Fibroblast of skin of scalp (primary cell): ENCODE measurements around the gene GCN1.
A peak's percentile ranks its signal among the peaks of the same experiment; 100 is the strongest.
"Not testable (repeated sequence)": the region's sequence is repeated elsewhere in the genome, so short reads cannot be mapped to it uniquely, and the experiment has no call there.

ENCODE experiments used
- DNase-seq: peaks from one replicate; pipeline ENCODE4 v3.0.0-alpha.2; 2013

The GCN1 gene

DNA sequence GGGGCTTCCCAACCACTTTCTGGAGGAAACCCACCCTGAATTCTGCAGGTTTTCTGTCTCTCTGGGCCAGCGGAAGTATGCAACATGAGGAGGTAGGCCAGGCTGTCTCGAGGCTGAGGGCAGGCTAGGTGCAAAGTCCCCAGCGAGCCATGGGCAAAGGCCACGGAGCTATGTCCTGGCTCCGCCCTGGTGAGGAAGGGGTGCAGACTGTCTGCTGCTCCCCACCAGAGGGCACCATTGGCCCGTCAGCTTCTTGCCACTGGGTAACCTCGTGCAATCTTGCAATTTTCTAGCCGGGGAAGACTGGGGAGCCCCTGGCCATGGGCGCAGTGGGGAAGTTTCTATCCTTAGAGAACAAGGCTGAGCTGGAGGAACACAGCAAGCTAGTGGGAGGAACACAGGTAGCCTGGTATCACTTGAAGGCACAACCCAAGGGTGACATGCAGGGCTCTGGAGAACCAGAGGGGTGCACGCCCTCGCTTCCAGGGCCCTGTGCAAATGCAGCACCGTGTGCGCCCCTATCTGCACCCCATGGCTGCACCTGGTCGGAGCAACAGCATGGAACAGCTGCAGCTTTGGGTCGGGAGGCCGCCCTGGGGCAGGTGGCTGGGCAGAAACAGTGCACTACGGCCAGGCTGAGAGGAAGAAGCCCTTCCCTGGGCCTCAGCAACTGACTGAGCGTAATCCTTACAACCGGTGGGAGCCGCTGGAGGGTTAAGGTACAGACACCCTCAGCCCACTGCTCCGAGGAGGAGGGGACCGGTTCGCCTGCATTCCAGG is 34.0 kb upstream of the GCN1 start:
- peak; percentile 83 for DNase-seq

DNA sequence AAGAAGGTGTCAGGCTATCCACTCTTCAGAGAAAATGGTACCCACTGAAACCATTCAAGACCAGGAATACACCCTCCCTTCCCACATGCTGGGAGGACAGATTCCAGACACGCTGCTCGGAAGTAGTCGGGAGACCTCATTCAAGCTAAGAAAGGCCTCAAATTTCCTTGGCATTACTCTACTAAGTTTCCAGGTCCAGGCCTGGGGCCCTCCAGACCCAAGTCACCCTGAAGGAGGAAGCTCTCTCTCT is 33.5 kb upstream of the GCN1 start:
- DNase-seq = no peak

DNA sequence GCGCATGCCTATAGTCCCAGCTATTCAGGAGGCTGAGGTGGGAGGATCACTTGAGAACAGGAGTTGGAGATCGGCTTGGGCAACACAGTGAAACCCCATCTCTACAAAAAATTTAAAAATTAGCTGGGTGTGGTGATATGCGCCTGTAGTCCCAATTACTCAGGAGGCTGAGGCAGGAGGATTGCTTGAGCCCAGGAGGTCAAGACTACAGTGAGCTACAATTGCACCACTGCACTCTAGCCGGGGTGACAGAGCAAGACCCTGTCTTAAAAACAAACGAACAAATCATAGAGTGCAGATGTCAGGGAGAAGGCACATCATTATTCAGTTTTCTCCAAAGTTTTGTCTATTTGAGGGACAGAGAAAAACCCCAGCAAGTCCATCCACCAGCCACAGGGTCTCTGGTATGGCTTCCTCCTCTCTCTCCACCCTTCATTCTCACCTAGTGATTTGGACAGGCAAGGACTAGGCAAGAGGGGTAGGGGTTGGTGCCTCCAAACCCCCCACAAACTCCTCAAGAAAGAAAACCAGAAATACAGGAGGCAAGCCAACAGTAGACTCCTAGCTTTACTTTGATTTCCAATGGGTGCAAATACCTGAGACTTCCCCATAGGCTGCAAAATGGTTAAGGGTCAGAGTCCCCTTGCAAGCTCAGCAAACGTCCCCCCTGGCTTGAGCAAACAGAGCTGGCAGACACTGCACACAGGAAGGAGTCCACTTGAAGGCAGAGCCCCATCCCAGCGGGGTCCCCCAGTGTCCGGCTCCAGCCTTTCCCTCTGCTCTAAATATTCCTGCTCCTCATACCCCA is 32.9 kb upstream of the GCN1 start:
- DNase-seq = no peak

DNA sequence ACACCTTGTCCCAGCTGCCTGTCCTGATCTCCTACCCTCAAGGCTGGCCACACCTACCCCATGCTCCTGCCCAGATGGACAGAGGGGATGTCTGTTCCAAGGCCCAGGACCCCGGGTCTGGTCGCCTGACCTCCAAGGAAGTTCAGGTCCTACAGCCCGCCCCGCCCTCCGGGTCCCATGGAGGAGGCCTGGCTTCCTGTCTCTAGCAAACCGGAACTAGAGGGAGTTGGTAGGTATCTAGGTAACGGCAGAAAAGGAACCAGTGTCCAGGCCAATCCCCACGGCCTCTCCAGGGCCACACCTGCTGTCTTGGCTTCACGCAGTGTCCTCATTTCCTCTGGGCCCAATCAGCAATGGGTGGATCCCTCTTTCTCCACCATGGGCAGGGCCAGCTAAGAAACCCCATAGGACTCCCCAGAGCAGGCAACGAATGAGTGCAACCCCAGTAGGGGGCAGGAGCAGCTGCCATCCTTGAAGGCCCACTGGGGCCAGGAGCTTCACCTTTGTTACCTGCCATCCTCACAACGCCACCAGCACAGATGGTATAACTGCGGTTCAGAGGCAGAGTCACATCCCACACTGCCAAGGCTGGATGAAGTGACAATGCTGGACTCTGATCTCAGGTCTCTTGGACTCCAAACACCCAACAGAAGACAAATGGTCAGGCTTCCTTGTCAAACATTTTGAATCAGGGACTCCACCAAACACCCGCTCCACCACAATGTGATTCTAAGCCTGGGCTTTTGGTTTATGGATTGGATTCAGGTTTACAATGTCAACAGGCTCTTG is 31.5 kb upstream of the GCN1 start:
- no peak for DNase-seq

DNA sequence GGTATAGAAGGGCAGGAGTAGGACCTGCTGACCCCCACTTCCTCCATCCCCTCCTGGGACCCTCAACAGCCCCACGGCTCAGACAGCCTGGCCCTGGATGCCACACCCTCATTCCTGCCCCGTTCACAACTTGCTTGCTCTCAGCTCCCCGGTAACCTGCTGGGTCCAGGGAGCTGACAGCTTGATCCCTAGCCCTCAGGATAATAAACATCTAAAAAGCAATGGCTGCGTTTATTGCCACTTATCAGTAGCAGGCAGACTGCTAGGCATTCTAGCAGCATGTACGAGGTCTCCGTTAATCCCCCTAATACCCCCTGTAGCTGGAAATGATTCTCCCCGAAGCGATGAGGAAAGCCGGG is 30.7 kb upstream of the GCN1 start:
- no peak for DNase-seq

DNA sequence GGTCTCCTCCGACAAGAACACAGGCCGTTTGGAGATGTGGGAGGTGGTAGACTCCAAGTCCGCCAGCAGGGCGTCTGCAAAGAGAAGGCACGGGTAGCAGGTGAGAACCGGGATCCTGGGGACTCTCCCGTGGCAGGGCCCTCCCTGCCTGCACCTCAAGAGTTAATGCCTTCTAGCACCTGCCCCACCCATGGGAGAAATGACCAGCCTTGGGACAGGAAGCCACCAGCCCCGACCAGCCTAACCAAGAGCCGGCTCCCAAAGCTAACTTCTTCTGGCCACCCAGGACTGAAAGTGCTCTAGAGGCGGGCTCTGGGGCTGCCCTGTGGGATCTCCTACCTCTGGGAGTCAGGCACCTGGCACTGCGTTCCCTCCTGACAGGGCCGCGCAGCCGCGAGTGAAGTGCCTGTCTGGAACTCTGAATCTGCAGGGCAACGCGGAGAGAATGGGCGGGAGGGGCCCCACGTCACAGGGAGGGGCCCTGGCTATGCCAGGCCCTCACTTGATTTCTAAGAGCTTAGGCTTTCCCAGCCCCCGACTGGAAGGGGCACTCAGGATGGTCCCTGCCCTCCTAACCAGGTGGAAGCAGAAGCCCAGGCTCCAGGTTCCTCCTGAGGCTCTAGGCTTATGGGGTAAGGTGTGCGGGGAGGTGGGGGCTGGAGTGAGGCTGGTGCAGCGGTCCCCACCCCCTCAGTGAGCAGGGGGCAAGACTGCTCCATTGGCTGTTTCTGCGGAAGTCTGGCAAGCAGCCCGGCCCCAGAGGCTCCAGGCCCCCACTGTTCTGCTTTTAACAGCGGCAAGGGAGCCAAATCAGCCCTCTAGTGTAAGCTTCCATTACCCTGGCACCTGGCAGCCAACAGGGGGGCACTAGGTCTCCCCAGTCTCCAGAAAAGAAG is 30.0 kb upstream of the GCN1 start:
- DNase-seq = no peak

DNA sequence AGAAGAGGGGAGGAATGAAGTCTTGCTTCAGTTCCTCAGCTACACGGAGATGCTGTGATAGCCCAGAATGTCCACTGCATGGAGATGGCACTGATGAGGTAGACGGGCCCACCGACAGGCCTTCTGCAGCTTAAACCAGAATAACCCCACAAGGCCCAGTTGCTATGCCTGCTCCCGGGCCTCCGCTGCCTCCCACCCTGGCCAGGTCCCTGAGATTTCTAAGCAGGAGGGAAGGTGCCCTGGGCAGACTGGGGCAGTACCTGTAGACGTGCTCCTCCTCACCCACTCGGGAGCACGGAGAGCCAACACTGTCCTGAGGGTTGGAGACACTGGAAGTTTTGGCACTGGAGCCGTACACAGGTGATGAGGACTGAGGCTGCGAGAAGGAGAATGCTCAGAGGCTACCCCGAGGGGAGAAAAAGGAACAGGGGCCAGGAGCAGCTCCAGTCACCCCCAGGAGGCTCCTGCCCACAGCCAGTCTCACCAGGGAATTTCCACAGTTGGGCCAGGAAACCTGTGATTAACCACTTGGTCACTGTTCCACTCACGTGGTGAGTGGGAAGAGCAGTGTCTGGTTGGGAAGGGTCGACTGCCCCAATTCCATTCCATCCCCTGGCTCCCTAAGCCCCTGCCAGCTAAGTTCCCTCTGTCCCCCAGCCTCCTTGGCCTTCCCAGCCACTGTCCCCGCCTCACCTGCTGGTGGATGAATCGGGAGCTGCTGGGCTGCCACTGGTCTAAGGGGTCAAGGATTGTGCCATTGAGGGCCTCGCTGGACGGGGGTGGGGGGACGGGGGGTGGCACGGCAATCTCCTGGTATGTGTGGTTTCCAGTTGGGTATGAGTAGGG is 29.2 kb upstream of the GCN1 start:
- no peak for DNase-seq

DNA sequence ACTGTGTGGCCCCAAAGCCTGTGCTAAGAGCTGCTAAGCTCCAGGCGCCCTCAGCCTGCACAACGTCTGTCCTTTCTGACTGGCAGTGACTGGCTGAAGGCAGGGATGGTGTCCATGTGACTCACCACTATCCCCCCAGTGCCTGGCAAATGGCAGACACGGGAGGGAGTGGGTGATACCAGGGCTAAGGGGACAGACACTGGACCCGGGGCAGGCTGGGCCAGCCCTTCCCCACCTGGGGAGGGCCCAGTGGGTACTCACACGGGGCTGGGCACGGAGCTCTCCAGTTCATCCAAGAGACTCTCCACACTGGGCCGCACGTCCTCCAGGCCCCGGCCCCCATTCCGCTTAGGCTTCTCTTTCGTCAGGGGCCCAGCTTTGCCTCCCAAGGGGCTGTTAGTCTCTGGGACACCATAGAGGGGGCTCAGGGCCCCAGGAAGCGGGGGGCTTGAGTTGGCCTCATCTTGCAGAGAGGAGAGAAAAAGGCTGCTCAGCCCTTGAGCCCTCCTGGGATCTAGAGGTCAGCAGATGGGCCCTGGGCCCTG is 27.8 kb upstream of the GCN1 start:
- no peak for DNase-seq

DNA sequence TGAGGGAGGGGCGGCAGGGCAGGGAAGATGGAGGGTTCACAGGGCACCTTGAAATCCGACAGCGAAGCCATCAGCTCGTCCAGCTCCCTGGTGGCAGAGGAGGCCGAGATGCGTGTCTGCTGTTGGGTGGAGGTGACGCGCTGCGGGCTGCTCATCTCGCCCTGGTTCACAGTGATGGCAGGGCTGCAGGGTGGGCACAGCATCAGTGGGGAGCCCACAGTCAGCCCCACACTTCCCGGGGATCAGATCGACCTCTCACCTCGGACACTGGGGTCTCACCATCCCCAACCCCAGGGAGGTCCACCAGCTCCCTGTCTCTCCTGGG is 27.0 kb upstream of the GCN1 start:
- no peak for DNase-seq

DNA sequence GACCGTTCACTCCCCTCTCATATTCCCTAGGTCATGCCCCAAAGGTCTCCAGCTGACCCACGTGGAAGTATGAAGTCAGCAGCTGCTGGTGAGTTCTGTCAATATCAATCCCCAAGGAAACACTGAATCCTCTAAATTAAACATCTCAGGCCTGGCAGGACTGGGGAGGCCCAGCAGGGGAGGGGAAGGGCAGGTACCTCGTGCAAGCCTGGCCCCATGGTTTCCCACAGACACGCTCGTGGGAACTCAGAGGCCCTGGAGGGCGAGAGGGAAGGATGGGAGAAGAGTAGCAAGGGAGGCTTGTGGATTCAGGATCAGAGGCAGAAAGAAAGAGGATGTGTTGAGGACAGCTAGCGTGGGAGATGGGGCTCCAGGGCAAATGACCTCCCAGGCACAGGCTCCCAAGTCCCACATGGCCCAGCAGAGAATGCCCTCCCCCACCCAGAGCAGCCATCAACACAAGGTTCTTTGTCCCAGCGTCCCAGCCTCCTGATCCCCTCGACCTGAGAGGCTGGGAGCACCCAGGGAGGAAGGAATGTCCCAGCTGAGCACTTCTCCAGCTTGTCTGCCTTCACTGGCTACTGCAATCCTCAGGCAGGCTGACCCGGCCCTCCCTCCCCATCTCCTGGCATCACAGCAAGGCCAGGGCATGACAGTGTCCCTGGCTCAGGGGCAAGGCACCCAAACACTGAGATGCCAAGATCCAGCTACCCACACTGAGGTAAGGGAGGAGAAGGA is 26.5 kb upstream of the GCN1 start:
- no peak for DNase-seq

DNA sequence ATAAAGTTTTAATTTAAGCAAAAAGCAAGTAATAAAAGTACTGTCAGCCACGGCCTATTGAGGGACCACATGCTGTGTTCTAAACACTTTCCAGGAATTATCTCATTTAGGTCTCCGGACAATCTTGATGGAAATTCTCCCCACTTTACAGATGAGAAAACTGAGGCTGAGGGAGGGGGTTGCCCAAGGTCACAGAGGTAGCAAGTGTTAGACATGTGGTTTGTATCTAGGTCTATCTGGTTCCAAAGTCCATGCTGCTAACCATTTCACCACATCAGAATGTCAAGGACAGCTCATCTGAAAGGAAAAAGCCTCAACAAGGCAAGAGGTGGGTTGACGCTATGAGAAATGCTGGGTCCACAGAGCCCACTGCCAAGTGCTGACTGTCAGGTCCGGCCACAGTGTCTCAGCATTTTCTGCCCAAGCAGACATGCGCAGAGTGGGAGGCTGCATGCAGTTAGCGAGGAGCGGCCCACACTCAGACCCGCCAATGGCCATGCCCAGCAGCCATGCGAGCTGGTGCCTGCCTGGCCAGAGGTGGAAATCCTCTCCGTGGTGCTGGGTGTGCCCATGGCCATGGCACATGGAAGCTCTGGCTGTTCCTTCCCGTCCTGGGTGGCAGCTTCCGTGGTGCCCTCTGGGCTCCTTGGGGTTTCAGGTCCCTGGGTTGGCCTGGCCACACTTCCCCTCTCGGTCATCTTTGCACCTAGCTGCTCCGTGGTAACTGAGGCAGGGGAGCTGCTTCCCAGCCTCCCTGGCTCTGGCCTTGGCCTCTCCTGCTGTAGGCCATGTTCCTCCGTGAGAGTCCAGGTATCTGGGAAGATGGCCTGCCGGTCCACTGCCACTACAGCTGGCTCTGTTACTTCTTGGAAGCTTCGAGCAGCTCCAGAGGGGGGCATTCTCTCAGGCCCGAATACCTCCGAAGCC is 24.4 kb upstream of the GCN1 start:
- no peak for DNase-seq

DNA sequence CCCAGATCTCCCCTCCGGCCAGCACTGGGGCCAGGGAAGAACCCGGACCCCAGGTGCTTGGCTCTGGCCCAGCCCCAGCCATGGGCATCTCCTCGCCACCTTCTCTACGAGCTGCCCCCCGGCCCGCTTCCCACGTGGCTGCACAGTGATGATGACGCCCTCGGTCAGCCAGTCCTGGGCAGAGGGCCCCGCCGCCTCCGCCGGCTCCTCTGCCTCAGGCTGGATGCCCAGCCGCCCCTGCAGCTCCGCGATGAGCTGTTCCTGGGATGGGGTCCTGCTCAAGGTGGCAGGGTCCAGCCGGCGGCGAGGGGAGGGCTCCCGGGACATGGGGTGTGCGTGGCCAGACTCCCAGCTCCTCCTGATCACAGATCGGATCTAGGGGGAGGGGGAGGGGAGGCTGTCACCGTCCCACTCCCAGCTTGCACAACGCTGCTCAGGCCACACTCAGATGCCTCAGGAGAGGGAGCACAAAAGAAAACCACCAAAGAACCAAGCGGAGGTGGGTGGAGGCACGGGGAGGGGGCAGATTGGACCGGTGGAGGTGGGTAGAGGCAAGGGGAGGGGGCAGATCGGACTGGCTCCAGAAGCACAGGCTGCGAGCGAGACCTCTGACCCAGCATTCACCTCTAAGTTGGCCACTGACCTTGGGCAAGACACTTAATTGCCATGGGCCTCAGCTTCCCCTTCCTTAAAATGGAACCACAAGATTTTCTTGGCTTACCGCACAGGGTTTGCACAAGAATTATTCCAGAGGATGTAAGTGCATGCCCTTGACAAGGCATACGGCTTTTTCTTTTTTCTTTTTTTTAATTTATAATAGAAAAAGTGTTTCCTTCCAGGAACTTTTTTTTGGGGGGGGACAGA is 22.5 kb upstream of the GCN1 start:
- no peak for DNase-seq

DNA sequence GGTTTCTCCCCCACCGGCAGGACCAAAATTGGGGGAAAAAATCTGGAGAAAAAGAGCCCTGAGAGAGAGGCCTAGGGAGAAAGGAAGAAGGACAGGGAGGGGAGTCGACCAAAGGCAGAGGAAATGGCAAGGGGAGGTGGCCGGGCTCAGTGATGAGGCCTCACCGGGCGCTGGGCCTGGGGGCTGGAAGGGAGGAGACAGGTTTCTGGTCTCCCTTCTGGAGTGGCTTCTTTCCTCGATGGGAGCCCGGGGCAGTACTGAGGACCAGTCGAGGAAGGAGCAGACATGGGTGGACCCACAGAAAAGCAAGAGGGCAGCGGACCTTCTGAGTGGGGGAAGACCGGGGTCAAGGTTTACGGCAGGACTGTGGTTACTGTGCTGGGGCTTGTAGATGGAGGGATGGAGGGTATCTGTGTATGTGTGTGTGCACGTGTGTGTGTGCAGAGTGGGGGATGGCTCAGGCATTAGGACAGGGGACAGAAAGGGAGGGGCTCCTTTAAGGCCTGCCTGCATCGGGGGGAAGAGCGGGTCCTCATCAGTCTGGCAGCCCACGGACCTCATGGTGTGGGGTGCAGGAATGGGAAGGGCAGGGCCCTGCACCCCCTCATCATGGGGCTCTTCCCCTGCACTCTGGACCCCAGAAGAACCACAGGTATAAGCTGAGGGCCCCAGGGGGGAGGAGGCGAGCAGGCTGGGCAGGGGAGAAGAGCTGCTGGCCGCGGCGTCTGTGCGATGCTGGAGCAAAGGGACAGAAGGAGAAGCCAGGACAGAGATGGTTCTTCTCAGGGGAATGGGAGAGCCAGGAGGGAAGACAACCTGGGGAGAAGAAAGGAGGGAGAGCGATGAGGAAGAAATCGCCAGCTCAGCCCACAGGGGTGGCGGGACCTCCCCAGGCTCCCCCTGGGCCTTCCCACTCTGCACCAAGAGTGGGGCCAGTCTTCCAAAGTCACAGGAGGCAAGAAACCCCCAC is 21.5 kb upstream of the GCN1 start:
- no peak for DNase-seq

DNA sequence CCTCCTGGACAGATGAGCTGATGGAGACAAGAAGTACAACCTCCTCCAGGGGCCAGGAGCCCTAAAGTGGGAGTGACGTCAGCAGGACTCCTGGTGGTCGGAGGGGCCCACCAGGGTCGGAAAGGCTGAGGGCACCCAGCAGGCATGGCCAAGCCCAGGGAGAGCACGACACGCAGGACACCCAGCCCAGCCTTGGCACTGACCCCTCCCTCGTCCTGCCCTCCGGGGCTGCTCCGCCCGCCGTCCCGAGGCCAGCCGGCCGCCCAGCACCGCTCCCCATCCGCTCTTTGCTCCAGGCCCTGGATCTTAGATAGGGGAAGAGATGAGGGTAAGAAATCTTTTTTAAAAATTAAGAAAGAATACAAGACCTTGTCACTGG is 20.8 kb upstream of the GCN1 start:
- no peak for DNase-seq

DNA sequence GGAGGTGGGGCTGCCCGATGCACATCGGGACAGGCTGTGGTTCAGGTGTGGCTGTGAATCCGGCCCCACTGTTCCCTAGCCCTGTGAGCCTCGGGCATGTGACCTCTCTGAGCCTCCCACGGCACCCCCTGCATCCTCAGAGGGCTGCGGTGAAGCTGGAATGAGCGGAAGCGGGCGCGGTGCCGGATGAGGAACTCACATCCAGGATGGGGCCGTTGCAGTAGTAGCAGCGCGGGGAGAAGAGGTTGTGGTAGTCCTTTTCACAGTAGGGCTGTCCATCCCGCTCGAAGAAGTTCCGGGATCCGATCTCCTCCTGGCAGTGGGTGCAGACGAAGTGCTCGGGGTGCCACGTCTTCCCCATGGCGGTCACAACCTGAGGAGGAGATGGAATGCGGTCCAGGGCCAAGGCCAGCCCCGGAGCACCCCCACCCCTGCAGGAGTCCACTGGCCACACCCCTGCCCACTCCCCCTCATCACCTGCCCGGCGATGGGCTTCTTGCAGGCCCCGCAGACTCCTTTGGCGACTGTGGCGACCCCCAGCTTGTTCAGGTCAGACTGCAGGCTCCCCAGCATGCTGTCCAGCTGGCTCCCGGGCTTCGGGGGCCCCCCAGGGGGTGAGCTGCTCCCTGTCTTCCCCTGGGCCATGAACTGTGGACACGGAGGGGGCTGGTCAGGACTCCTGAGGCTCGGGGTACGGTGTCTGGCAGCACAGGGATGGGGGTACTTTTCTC is 20.3 kb upstream of the GCN1 start:
- DNase-seq = no peak

DNA sequence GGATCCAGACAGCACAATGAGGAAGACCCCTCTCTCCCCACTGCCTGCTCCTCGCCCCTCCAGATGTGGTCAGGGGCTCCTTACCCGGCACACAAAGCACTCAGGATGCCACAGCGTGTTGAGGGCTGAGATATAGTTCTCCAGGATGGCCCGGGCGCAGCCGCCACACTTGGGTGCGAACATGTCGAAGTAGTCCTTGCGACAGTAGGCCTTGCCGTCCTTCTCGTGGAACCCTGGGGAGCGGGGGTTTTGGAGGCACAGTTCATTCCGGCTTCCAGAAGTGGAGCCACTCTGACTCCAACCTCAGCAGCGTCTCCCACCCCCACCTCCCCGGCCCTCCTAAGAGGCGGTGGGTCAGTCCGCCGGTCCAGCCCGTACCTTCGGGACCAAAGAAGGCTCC is 19.2 kb upstream of the GCN1 start:
- no peak for DNase-seq

DNA sequence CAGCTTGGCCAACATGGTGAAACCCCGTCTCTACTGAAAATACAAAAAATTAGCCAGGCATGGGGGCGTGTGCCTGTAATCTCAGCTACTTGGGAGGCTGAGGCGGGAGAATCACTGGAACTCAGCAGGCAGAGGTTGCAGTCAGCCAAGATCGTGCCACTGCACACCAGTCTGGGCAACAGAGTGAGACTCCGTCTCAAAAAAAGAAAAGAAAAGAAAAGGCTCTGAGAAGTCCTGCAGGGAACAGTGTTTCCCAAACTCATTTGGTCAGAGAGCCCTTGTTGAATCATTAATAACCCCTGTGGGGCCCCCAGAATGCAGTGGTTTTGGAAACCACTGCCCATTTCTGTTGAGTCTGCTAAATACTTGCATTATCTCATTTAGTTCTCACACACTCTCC is 18.7 kb upstream of the GCN1 start:
- not testable (repeated sequence) for DNase-seq
